HepG2 (cell line): ENCODE data around the gene LLGL2. TPM values are rescaled to one million over a fixed set of nuclear protein-coding genes. Genes with fewer than 3 reads are reported as not detected.

Experiments
- ATAC-seq: fragments of 200-7000 bp; cut with Tn5 transposase; 3 replicates; pipeline ENCODE4 v1.9.1; 2020; ENCODE audit warnings: mild to moderate bottlenecking, moderate library complexity
- BruUV-seq: library from RNA; stranded (reverse); fragments of 400-500 nt; replicated peaks from 2 replicates; lab custom pipeline; 2021; lab: Mats Ljungman, UMichigan
- CTCF ChIA-PET: fragments of 300-600 bp; formaldehyde crosslinking; extraction: SDS; loops from one replicate; lab custom pipeline; 2021; ENCODE audit warnings: low total read pairs, inconsistent platforms, low intra/inter-chr PET ratio; lab: Yijun Ruan, JAX
- POLR2A ChIA-PET: fragments of 350-600 bp; sonication (Branson Sonifier 250); formaldehyde crosslinking; loops from one replicate; lab custom pipeline; 2020; ENCODE audit warnings: antibody characterized with exemption, inconsistent platforms; lab: Yijun Ruan, JAX
- DNase-seq: peaks from one replicate; pipeline ENCODE4 v3.0.0-alpha.2; 2015; ENCODE audit warnings: low spot score
- FAIRE-seq: peaks from 3 replicates; lab custom pipeline; 2011; peaks lifted over from hg19 to GRCh38; lab: Jason Lieb, UNC
- H2AFZ ChIP-seq: one replicate; pipeline ENCODE4 v1.6.1; 2011; ENCODE audit warnings: low read length, inconsistent platforms
- H3K27ac ChIP-seq: fragments of 300-600 bp; 3 replicates; pipeline ENCODE4 v1.8.0; 2011; ENCODE audit warnings: mixed run types, mild to moderate bottlenecking, mixed read lengths, low read length, inconsistent platforms; ENCODE audit not compliant: insufficient read depth; ENCODE audit errors: extremely low read length
- H3K27me3 ChIP-seq, 2 experiments: fragments of 200-600 bp in 1 of 2; 2 replicates in 1 of 2; 3 replicates in 1 of 2; pipeline versions ENCODE4 v1.6.0 to v1.8.0; 2011; ENCODE audit warnings: low read length in 2 of 2, mild to moderate bottlenecking in 2 of 2, moderate library complexity in 2 of 2, inconsistent platforms in 1 of 2; ENCODE audit not compliant: insufficient read depth in 2 of 2, control insufficient read depth in 1 of 2
- H3K36me3 ChIP-seq, 2 experiments: fragments of 200-600 bp in 1 of 2; replicated peaks in 1 of 2; 2 replicates in 1 of 2; 3 replicates in 1 of 2; pipeline versions ENCODE4 v1.5.1 to v1.8.0; 2011; ENCODE audit warnings: low read length in 2 of 2, inconsistent platforms in 1 of 2; ENCODE audit not compliant: insufficient read depth in 2 of 2, control insufficient read depth in 1 of 2
- H3K4me1 ChIP-seq: 2 replicates; pipeline ENCODE4 v1.5.1; 2012; ENCODE audit warnings: low read length, inconsistent platforms; ENCODE audit not compliant: insufficient read depth
- H3K4me2 ChIP-seq: 2 replicates; pipeline ENCODE4 v1.6.0; 2011; ENCODE audit warnings: low read depth, low read length, inconsistent platforms
- H3K4me3 ChIP-seq, 3 experiments: fragments of 200-600 bp in 1 of 3; sonication (generic), shearing (Covaris generic) in 1 of 3; replicated peaks in 1 of 3; 2 replicates each; pipeline ENCODE4 v1.5.1; 2011 to 2016; ENCODE audit warnings: low read length in 3 of 3, inconsistent platforms in 2 of 3, low read depth in 2 of 3, mild to moderate bottlenecking in 2 of 3, control low read depth in 1 of 3, mixed read lengths in 1 of 3; ENCODE audit not compliant: insufficient read depth in 1 of 3
- H3K79me2 ChIP-seq: one replicate; pipeline ENCODE4 v1.6.1; 2011; ENCODE audit warnings: low read length, inconsistent platforms; ENCODE audit not compliant: insufficient read depth
- H3K9ac ChIP-seq: 2 replicates; pipeline ENCODE4 v1.6.0; 2011; ENCODE audit warnings: mild to moderate bottlenecking, low read depth, low read length, inconsistent platforms; ENCODE audit not compliant: insufficient read depth
- H3K9me3 ChIP-seq: 2 replicates; pipeline ENCODE4 v1.5.1; 2012; ENCODE audit warnings: mild to moderate bottlenecking, low read length
- H4K20me1 ChIP-seq: 2 replicates; pipeline ENCODE4 v1.6.0; 2011; ENCODE audit warnings: inconsistent platforms, mild to moderate bottlenecking, low read length, moderate library complexity; ENCODE audit not compliant: insufficient read depth
- DZIP1 ChIP-seq: sonication (generic); formaldehyde crosslinking; IDR thresholded peaks from 2 replicates; pipeline ENCODE4 v1.5.0; 2020; ENCODE audit warnings: mild to moderate bottlenecking, missing genetic modification reagents
- RFXANK ChIP-seq: IDR thresholded peaks from 2 replicates; pipeline ENCODE4 v1.6.1; 2016
- ZMAT3 ChIP-seq: sonication (generic); formaldehyde crosslinking; conservative IDR thresholded peaks from 2 replicates; pipeline ENCODE4 v1.7.0; 2021; ENCODE audit warnings: missing genetic modification reagents
- ZNF441 ChIP-seq: sonication (generic); formaldehyde crosslinking; IDR thresholded peaks from 2 replicates; pipeline ENCODE4 v1.7.0; 2021; ENCODE audit warnings: missing genetic modification reagents, borderline replicate concordance
- ZNF530 ChIP-seq: sonication (generic); formaldehyde crosslinking; IDR thresholded peaks from 2 replicates; pipeline ENCODE4 v1.5.0; 2020; ENCODE audit warnings: low read depth, mild to moderate bottlenecking, missing genetic modification reagents
- ZNF773 ChIP-seq: sonication (generic); formaldehyde crosslinking; IDR thresholded peaks from 2 replicates; pipeline ENCODE4 v1.4.0; 2020; ENCODE audit warnings: missing genetic modification reagents, borderline replicate concordance
- WGBS: methylation state at CpG from one replicate; pipeline ENCODE4 v1.1.6; 2017; ENCODE audit warnings: low lambda C conversion rate; 5-methylcytosine and 5-hydroxymethylcytosine counted together
- in situ Hi-C: cut with HindIII; loops from 2 replicates; pipeline ENCODE4 v1.10.0; 2017; ENCODE audit warnings: low pct_unique_long_range_greater_than_20kb; ENCODE audit not compliant: extremely low pct_ligation_motif_present
- intact Hi-C: fragments of 100-400 bp; cut with micrococcal nuclease; formaldehyde crosslinking; loops from one replicate; pipeline ENCODE4 v1.10.0; 2022; ENCODE audit not compliant: unreplicated experiment
- polyA plus RNA-seq, 8 experiments: library from polyadenylated mRNA; depleted of rRNA in 3 of 8; stranded (reverse) in 7 of 8; unstranded in 1 of 8; fragments of >200 nt; fragmentation: Illumina TruSeq in 4 of 8; extraction: Trizol in 4 of 8; gene quantifications; 2 replicates each; pipeline versions ENCODE4 v1.2.1 to v1.2.3, GENCODE V29; 2011 to 2016; ENCODE audit warnings: low read depth in 4 of 8, missing spikeins in 1 of 8, mixed read lengths in 1 of 8; ENCODE audit not compliant: insufficient read depth in 1 of 8
- total RNA-seq, 5 experiments: library from RNA; depleted of rRNA; stranded (reverse); fragments of >200 nt; fragmentation: Illumina TruSeq; extraction: Trizol; gene quantifications; 2 replicates each; pipeline ENCODE4 v1.2.3, GENCODE V29; 2016; ENCODE audit warnings: low read depth in 1 of 5
- TF ChIP-seq, protein P1 (sequence below): sonication (generic); formaldehyde crosslinking; IDR thresholded peaks from 2 replicates; pipeline ENCODE4 v1.8.0; 2022; ENCODE audit warnings: mild to moderate bottlenecking, missing genetic modification reagents; ENCODE audit not compliant: insufficient replicate concordance

The LLGL2 gene
- total and polyA plus RNA-seq, 2 of the 13 experiments (the other 11 are each of a cell fraction or from before 2014, with no cell fraction given): 83.0 to 86.7 TPM

- TF ChIP-seq, protein P1, sequence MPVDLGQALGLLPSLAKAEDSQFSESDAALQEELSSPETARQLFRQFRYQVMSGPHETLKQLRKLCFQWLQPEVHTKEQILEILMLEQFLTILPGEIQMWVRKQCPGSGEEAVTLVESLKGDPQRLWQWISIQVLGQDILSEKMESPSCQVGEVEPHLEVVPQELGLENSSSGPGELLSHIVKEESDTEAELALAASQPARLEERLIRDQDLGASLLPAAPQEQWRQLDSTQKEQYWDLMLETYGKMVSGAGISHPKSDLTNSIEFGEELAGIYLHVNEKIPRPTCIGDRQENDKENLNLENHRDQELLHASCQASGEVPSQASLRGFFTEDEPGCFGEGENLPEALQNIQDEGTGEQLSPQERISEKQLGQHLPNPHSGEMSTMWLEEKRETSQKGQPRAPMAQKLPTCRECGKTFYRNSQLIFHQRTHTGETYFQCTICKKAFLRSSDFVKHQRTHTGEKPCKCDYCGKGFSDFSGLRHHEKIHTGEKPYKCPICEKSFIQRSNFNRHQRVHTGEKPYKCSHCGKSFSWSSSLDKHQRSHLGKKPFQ (CRISPR knock-in tag): no peak
- TF ChIP-seq RFXANK: no peak
- no peak for TF ChIP-seq ZNF530
- TF ChIP-seq ZNF773 (CRISPR knock-in tag): no peak
- no peak for TF ChIP-seq ZNF441 (CRISPR knock-in tag)
Measured at GRCh38 chr17:75488693-75489510, 36.6 kb upstream of the LLGL2 start (continued).

GRCh38 chr17:75489511-75489955, 36.0 kb upstream of the LLGL2 start:
- in situ Hi-C loops (loop anchor here (5.0 kb wide), 1 partner anchor 57 kb away; no protein-coding TSS in a partner anchor), intact Hi-C loops (loop anchor here (5.0 kb wide), 1 partner anchor 62 kb away; no protein-coding TSS in a partner anchor)
- Histone ChIP-seq H3K36me3 (peaks cover 41 to 51% of the 10 kb centered on the region in 2 experiments), H3K27ac (no peak overlapping the region), H4K20me1 (peaks cover 3% of the 10 kb centered on the region; the same call in 1 of the 2 replicates), H3K27me3 (no peaks in the 10 kb centered on the region), H3K79me2 (no peaks in the 10 kb centered on the region), H3K4me2 (no peak overlapping the region), H3K9ac (no peak overlapping the region), H2AFZ (no peak overlapping the region), H3K4me3 (no peak overlapping the region), H3K9me3 (no peaks in the 10 kb centered on the region), H3K4me1 (no peaks in the 10 kb centered on the region)
- 96% methylated on average over 14 of the region's 14 CpGs for WGBS
- DNase-seq (no peak), ATAC-seq (no peak), FAIRE-seq (no peak)
- no TSS peak for BruUV-seq
- ChIA-PET POLR2A (no interaction called here), CTCF (no interaction called here)
- TF ChIP-seq ZMAT3 (CRISPR knock-in tag) (no peak), DZIP1 (CRISPR knock-in tag) (peak; percentile 36; the same call in 1 of the 2 replicates)
